GM12865 (cell line): ENCODE measurements around the gene PPIL6.

Source experiments
- DNase-seq: peaks from one replicate; pipeline ENCODE4 v3.0.0; 2010; ENCODE audit warnings: low read depth
- H3K4me3 ChIP-seq: 2 replicates; pipeline ENCODE4 v1.5.1; 2011; ENCODE audit warnings: mild to moderate bottlenecking, low read depth, low read length, control low read depth
- TF ChIP-seq, protein P1 (sequence below): IDR thresholded peaks from 2 replicates; pipeline ENCODE4 v1.5.1; 2011; ENCODE audit warnings: low read length, control low read depth, low read depth, inconsistent platforms; ENCODE audit not compliant: insufficient read depth; ENCODE audit errors: missing control alignments

The PPIL6 gene

DNA sequence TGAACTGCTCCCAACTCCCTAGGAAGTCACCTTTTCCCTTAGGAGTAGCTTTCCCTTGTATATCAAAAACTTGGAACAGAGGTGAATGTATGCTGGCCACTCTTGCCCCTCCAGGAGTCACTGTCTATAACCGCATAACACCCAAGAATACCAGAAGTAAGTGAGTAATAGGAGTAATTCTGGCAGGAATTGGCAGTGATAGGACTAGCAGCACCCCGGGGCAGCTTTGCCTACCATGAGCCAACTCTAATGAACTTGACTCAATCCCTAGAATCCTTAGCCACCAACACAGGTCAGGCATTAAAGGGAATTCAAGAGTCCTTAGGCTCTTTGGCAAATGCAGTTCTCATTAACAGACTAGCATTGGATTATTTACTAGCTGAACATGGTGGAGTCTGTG is 29.4 kb downstream of the PPIL6 start:
- no peak for DNase-seq
- H3K4me3 ChIP-seq, result no peak overlapping the region
- TF ChIP-seq, protein P1, sequence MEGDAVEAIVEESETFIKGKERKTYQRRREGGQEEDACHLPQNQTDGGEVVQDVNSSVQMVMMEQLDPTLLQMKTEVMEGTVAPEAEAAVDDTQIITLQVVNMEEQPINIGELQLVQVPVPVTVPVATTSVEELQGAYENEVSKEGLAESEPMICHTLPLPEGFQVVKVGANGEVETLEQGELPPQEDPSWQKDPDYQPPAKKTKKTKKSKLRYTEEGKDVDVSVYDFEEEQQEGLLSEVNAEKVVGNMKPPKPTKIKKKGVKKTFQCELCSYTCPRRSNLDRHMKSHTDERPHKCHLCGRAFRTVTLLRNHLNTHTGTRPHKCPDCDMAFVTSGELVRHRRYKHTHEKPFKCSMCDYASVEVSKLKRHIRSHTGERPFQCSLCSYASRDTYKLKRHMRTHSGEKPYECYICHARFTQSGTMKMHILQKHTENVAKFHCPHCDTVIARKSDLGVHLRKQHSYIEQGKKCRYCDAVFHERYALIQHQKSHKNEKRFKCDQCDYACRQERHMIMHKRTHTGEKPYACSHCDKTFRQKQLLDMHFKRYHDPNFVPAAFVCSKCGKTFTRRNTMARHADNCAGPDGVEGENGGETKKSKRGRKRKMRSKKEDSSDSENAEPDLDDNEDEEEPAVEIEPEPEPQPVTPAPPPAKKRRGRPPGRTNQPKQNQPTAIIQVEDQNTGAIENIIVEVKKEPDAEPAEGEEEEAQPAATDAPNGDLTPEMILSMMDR, result no peak

DNA sequence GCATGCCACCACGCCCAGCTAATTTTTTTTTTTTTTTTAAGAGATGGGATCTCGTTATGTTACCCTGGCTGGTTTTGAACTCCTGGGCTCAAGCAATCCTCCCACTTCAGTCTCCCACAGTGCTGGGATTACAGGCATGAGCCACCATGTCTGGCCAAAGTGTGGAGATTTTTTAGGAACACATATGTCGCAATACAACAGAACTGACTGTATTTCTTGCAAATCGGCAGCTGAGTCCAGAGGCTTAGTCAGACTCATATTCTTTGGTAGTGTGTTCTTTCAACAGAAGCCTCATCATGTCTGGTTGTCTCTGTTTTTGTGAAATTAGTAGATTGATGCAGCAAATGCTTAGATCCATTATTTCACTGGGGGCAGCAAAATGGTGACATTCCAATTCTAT is 34.2 kb downstream of the PPIL6 start:
- DNase-seq, result no peak
- TF ChIP-seq, protein P1, result no peak
- no peak overlapping the region for H3K4me3 ChIP-seq

DNA sequence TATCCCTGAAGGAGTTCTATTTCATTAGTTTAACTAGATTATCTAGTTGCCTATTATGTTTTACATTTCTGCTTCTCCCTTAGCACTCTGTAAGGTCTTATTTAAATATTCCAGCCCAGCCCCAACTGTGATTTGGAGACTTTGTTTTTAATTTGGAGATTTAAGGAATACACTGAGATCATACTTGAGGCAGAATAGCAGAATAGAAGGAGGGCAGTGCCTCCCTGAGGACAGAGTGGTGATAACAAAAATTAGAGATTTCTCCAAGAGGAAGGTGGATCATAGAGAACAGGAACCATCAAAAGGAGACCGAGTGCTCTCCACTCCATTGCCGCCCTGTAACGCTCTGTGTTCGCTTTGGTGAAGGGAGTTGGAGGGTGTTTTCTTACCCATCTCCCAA is 43.4 kb downstream of the PPIL6 start:
- H3K4me3 ChIP-seq, result no peak overlapping the region
- TF ChIP-seq, protein P1, result no peak
- DNase-seq, result no peak

DNA sequence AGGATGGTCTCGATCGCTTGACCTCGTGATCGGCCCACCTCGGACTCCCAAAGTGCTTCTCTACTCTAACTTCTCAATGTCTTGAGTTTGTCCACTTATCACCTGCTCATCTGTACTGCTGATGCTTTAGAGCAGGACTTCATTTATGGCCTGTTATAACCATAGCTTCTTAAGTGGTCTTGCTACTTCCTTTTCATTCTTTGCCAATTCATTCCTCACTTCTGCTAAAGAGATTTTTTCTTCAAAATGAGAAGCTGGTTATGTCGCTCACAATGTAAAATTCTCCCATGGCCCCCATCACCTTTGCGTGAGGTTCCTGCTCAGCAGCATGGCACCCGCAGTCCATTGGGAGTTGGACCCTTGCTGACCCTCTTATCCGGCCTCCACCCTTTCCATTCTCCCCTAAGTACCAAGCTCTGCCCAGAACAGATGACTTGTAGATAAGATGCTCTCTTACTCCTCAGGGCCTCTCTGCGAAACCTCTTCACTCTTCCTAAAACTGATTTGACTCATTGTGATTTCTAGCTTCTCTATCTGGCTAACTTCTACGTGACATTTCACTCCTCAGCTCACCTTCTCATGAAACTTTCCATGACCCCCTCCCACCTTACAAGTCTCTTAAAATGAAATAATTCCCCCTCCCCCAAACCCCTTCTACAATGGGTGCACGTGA is 44.2 kb downstream of the PPIL6 start:
- DNase-seq, result no peak
- TF ChIP-seq, protein P1, result no peak
- no peak overlapping the region for H3K4me3 ChIP-seq

DNA sequence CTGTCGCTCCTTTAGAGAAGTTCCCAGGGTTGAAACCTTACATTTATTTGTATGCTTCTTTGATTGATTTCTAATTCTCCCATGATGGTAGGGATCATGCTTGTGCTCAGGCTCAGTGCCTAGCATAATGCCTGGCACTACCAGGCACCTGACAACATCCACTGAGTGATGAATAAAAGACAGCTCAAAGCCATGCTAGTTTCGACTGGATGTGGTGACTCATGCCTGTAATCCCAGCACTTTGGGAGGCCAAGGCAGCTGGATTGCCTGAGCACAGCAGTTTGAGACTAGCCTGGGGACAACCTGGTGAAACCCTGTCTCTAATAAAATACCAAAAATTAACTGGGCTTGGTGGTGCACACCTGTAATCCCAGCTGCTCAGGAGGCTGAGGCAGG is 46.5 kb downstream of the PPIL6 start:
- no peak for DNase-seq
- TF ChIP-seq, protein P1, result no peak
- no peak overlapping the region for H3K4me3 ChIP-seq

DNA sequence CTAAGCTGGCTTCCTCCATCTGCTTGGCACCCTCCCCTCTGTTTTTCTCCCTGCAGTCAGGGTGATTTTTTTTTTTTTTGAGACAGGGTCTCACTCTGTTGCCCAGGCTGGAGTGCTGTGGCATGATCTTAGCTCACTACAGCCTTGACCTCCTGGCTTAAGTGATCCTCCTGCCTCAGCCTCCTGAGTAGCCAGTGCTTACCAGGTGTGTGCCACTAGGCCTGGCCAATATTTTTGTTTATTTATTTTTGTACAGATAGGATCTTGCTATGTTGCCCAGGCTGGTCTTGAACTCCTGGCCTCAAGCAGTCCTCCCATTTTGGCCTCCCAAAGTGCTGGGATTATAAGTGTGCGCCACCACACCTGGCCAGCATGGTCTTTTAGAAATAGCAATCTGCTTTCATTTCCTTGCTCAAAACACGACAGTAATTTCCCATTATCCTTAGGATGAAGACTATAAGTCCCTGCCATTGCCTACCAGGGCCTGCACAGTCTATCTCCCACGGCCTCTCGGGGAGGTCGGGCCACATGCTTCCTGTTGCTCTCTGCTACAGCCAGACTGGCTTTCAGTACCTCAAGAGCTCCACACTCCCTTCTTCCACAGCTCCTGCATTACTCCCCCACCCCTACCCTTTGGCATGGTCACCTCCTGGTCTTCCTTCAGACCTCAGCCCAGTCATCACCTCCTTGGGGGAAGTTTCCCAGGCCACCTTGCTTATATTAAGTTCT is 47.1 kb downstream of the PPIL6 start:
- DNase-seq, result no peak
- TF ChIP-seq, protein P1, result no peak

More for the DNA sequence above, 47.1 kb downstream of the PPIL6 start:
- no peak overlapping the region for H3K4me3 ChIP-seq
